Activated T-cell treated with anti-CD3 and anti-CD28 coated beads for 24 hours (primary cell): Measurements from ENCODE around the gene BMP5.

Source experiments
- DNase-seq: peaks from one replicate; pipeline ENCODE4 v3.0.0-alpha.2; 2020; ENCODE audit warnings: low read depth

The BMP5 gene

DNA sequence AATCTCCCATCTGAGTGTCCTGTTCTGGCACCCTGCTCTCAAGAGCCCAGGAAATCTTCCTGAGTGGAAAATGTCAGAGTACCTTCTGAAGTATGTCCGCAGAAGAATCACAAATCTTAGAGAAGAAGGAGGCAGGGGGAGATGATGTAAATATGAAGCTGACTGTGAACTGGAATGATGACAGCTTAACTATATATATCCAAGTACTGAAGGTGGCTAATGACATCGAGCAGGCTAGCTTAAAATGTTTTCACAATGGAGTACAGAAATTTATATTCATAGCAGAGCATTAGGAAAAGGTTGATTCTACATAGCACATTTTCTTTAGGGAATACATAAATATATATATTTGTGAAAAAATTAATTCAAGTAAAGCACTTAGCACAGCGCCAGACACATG is 64.3 kb downstream of the BMP5 start:
- no peak for DNase-seq

- no peak for DNase-seq
Observed at GRCh38 chr6:55802259-55802658, 73.1 kb downstream of the BMP5 start.

DNA sequence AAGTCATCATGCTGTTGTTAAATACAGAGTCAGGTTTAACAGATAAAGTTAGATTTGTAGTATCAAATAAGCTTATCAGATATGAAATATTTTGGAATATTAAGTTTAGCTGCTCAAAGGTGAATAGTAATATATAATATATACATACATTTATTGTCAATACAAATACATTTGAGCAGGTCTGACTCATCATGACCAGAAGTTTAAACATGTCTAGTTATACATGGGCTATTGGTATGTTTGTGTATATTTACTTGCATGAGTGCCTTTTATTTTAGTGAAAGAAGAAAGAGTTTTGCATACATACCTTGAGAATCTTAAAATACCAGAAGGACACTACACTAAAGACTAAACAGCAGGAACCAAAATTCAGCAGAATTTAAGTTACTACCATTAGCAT is 76.8 kb downstream of the BMP5 start:
- no peak for DNase-seq

- no peak for DNase-seq
Observed at GRCh38 chr6:55794136-55794812, 81.1 kb downstream of the BMP5 start.

DNA sequence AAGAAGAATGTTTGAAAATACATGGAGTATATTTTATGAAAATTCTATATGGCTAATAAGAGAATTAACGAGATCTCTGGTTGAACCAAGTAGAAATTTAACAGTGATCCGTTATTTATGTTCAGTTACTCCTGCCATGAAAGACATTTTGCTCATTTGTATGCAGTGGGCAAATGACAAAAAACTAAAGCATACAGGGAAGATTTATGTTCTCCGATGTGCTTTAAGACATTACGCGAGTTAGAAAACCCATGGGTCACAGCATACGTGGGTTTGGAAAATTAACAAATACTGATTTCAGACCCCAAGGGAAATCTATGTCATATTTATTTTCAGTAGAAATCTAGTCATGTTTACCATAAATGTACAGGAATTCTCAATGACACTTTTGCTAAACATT is 90.1 kb downstream of the BMP5 start:
- no peak for DNase-seq

DNA sequence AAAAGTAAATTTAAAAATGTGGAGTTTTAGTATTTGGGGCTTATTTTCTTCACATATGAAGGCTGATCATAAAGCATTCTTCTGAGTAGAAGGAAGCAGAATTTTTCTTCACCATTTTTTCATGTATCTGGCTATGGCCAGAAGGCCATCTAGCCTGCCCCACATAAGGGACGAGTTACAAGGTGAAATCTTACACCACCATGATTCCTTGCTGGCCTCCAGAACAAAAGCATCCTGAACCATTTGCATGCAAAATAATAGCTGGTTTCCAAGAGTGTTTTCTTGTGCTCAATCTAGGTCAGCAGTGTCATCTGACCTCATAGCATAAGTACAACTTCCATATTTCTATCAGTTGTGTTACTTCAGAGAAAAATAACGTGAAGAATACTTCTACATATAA is 93.1 kb downstream of the BMP5 start:
- DNase-seq = no peak

GRCh38 chr6:55778705-55779104 is 96.7 kb downstream of the BMP5 start:
- no peak for DNase-seq

DNA sequence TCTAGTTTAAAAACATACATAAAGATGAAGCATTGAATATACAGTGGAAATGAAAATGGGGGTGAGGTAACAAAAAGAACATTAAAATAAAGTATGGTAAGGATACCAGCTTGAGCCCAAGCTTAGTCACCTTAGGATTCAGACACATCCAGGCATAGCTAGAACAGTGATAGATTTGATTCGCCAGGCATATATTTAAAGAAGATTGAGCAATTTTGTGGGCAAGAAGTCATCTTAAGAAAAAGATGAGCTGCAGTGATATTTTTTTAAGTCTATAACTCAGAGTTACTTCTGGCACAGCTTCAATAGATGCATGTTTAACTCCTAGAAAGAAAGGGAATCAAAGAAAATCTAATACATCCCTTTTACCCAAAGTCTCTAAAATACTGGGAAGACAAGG is 97.9 kb downstream of the BMP5 start:
- DNase-seq = no peak

DNA sequence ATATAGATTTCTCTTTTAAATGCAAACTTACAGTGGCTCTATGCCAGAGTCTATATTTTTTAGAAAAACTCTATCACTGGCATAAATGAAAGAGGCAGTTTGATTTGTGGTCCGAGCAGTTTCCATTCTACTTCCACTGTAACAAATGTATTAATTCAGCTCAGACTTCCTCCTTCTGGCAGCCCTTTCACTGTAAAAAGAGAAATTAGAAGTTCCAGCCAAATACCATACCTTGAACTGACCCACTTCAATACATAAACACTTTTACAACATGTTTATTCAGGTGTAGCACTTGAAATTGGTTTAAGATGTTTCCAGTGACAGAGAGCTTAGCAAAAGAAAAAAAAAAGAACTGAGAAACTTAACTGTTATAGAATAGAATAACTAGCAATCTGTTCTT is 99.3 kb downstream of the BMP5 start:
- no peak for DNase-seq

DNA sequence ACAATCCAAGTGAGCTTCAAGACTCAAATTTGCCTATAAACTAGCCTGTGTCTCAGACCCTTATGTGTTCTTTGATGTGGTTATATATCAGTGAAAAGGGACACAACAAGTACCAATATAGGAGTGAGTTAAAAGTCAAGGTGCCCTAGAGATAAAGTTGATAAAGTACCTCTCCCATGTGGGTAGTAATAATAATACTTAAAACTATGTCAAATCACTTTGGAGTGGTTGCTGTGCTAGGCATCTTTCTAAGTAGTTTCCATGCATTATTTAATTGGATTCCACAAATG is 100.4 kb downstream of the BMP5 start:
- DNase-seq = no peak

- DNase-seq = no peak
Observed at GRCh38 chr6:55774286-55775028, 100.9 kb downstream of the BMP5 start.

DNA sequence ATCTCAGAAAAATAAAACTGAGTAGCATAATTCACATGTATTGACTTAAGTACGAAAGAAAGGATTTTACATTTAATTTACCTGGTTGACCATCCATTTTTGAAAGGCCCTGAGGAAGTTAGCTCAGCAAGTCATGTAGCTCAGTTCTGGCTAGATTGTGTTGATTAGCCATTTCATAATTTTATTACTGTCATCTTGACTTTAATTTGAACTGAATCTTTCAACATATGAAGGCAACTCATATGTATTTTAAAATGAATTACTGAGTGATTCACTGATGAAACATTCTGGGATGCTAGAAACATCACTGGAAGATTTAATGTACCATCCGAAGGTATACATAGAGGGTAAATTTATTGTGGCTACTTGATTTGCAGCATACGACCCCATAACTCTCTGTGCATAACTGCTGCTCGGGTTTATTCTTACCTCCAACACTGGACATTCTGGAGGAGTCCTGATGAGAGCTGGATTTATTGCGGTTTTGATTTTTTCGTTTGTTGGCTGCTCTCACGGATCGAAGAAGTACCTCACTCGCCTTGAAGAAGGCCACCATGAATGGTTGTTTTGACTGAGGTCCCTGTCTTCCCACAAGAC is 101.7 kb downstream of the BMP5 start:
- DNase-seq = no peak

DNA sequence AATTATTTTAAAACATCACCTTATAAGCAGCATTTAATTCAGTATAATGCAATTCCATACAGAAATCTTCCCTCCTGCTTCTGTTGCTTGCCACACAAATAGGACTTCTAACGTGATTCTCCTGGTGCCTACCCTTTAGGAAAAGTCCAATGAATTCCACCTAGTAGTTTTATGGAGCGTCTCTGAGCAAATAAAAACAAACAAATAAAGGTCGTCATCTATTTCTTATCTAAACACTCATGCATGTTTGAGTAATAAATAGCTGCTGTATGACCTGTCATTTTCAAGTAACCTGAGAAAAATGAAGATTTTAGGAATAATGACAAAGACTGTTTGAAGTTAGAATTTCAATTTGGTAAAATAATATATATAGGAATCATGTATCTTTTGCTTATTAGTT is 102.7 kb downstream of the BMP5 start:
- DNase-seq = no peak

DNA sequence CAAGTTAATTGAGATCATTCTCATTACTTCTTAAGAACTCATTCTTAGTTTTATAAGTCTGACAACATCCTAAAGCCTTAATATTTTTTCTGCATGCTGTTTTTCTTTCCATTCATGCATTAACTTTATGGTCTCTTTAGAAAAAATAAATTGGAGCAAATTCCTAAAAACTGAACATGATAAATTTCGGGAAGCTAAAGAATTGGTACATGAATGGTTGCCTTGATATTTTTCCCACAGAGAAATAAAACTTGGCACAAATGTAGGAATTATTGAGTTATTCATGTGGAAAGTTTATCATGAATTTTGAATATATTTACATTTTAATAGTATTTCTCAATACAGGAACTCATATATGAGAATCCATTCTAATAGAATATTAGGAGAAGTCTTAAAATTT is 115.9 kb downstream of the BMP5 start:
- DNase-seq = no peak

DNA sequence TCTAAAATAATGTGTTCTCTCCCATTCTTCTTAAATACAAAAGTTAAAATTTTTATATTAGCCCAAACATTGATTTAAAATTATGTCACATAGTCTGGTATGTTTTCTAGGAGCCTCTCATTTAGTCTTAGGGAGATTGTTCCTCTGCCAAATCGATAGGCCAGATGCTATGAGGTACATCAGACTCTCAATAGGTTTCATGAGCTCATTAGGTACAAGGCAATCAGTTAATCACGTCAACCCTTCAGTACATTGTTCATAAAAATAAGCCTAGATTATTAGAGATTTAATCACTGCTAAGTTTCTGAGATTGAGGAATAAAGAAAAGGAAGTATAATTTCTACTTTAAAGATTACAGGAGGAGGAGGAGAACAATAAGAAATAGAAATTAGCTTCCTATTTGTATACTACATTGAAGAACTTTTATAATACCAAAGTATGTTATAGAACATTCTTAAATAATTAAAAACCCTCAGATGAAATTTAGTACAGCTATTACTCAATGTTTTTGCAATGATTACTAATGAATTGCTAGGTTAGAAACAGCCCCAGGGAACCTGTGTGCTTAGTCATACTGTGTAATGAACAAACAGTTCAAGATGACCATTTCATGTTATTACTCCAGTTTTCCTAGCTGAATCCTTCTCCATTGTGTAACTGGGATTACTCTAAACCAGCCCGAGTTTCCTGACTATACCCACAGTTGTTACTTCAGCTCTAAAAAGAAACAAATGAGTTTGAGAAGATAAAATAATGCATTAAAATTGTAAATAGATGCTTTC is 117.0 kb downstream of the BMP5 start:
- DNase-seq = no peak

GRCh38 chr6:55756531-55757031 is 118.8 kb downstream of the BMP5 start:
- DNase-seq = no peak

GRCh38 chr6:55748880-55749279 is 126.5 kb downstream of the BMP5 start:
- DNase-seq = no peak

DNA sequence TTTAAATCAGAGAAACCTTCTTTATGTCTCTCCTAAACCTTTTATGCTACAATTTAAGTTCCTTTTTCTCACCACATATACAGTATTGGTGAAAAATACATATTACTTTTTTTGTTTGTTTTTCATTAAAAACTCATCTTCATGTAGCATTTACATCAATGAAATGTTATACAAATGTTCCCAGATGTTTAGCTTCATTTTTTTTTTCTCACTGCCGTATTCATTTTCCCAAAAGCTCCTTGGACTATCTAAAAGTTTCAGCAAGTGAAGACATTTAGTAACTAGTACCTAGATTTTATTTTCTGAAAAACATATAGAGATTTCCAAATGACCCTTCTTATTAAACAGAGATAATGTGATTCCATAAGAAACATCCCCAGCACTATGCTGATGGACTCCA is 128.9 kb downstream of the BMP5 start:
- no peak for DNase-seq

DNA sequence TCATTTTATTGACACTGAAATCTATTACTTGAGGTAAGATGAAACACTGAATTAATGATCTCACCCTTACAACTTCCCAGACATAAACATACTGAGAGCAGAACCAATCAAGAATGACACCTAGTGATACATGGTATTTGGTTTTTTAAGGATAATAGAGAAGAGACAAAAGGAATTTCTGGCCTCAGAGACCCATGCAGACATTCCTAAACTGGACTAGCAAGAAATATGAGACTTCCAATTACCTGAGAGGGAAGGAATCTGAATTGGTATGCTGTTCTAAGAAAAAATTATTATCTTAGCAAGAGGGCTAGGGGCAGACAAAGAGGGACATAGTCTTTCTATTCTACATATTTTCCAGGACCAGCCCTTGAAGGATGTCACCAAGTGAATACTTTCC is 141.1 kb downstream of the BMP5 start:
- DNase-seq = no peak

- DNase-seq = no peak
Observed at GRCh38 chr6:55729665-55730064, 145.7 kb downstream of the BMP5 start.

- DNase-seq = no peak
Observed at GRCh38 chr6:55726144-55726543, 149.2 kb downstream of the BMP5 start.

DNA sequence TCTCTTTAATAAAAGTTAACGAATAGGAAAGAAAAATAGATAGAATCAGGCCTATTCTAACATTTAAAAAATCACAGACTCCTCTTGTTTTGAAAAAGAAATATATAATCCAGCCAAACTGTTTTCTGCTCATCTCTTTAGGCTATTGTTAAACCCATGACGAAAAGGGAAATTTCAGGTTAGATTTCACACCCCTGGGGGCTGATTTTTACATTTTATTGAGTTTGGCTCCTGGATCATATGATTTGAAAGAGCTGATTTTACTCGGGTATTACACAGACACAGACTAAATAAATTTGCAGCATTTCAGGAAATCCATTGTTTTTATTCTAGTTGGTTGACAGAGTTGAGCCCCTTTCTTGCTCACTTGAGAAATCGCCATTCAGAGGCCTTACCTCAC is 160.6 kb downstream of the BMP5 start:
- DNase-seq = no peak

GRCh38 chr6:55713436-55713835 is 162.0 kb downstream of the BMP5 start:
- DNase-seq = no peak
